Calu3 (cell line): ENCODE results near the gene APBA1. TPM values are rescaled to one million over a fixed set of nuclear protein-coding genes. Genes with fewer than 3 reads are reported as not detected.
A peak's percentile ranks its signal among the peaks of the same experiment; 100 is the strongest.

Source experiments
- BruUV-seq: library from RNA; stranded (reverse); fragments of 400-500 nt; replicated peaks from 2 replicates; lab custom pipeline; 2021; lab: Mats Ljungman, UMichigan
- CTCF ChIA-PET: fragments of 300-600 bp; sonication (Branson Sonifier 250); formaldehyde crosslinking; loops from one replicate; lab custom pipeline; 2022; ENCODE audit warnings: antibody characterized with exemption; lab: Charles Lee
- DNase-seq: peaks from one replicate; pipeline ENCODE4 v3.0.0; 2022
- H3K27ac Mint-ChIP-seq: one replicate; pipeline ENCODE4 v1.8.0; 2022; ENCODE audit warnings: mixed read lengths; ENCODE audit not compliant: unreplicated experiment
- H3K27me3 Mint-ChIP-seq: one replicate; pipeline ENCODE4 v1.8.0; 2022; ENCODE audit warnings: mixed read lengths; ENCODE audit not compliant: unreplicated experiment
- H3K36me3 Mint-ChIP-seq: one replicate; pipeline ENCODE4 v1.8.0; 2022; ENCODE audit warnings: mild to moderate bottlenecking, moderate library complexity, mixed read lengths; ENCODE audit not compliant: insufficient read depth, unreplicated experiment
- H3K4me1 Mint-ChIP-seq: one replicate; pipeline ENCODE4 v1.8.0; 2022; ENCODE audit warnings: mild to moderate bottlenecking, low read depth, mixed read lengths; ENCODE audit not compliant: unreplicated experiment
- H3K4me3 Mint-ChIP-seq: one replicate; pipeline ENCODE4 v1.8.0; 2022; ENCODE audit warnings: mild to moderate bottlenecking, low read depth, moderate library complexity, mixed read lengths; ENCODE audit not compliant: unreplicated experiment
- H3K9me3 Mint-ChIP-seq: one replicate; pipeline ENCODE4 v1.8.0; 2022; ENCODE audit warnings: low read depth, mixed read lengths; ENCODE audit not compliant: unreplicated experiment
- CTCF ChIP-seq: fragments of 200-600 bp; IDR thresholded peaks from one replicate; pipeline ENCODE4 v1.8.0; 2022; ENCODE audit warnings: antibody characterized with exemption; ENCODE audit not compliant: unreplicated experiment
- intact Hi-C: fragments of 100-400 bp; cut with micrococcal nuclease; formaldehyde crosslinking; loops from one replicate; pipeline ENCODE4 v1.10.0; 2022; ENCODE audit not compliant: unreplicated experiment
- total RNA-seq: library from RNA; stranded (reverse); gene quantifications from 2 replicates; pipeline ENCODE4 v1.2.3, GENCODE V29; 2022

Gene APBA1
- total RNA-seq, 1 experiment from 2014 or later, result 4.4 TPM

GRCh38 chr9:69472101-69472620 lies 200.0 kb downstream of the APBA1 start:
- H3K27ac Mint-ChIP-seq, result no peak overlapping the region
- intact Hi-C loops, result no loop called here
- H3K36me3 Mint-ChIP-seq, result peaks cover 6% of the 10 kb centered on the region
- CTCF ChIA-PET, result interaction anchor here (1.3 kb wide), 1 partner anchor 13 kb away, joined by 3 read pairs; no protein-coding TSS in a partner anchor
- H3K4me1 Mint-ChIP-seq, result peaks cover 26% of the 10 kb centered on the region
- H3K27me3 Mint-ChIP-seq, result no peaks in the 10 kb centered on the region
- no peak overlapping the region for H3K4me3 Mint-ChIP-seq
- TF ChIP-seq CTCF, result no peak
- no peaks in the 10 kb centered on the region for H3K9me3 Mint-ChIP-seq
- no peak for DNase-seq
- no TSS peak for BruUV-seq

- no peaks in the 10 kb centered on the region for H3K27me3 Mint-ChIP-seq
- CTCF ChIA-PET, result interaction anchor here (1.3 kb wide), 1 partner anchor 14 kb away, joined by 3 read pairs; no protein-coding TSS in a partner anchor
- no TSS peak for BruUV-seq
- no peak for TF ChIP-seq CTCF
- H3K27ac Mint-ChIP-seq, result peak overlapping the region; percentile 50
- H3K4me3 Mint-ChIP-seq, result no peak overlapping the region
- no peaks in the 10 kb centered on the region for H3K36me3 Mint-ChIP-seq
- H3K9me3 Mint-ChIP-seq, result no peaks in the 10 kb centered on the region
- H3K4me1 Mint-ChIP-seq, result peaks cover 26% of the 10 kb centered on the region
- DNase-seq, result no peak
- intact Hi-C loops, result no loop called here
These were observed 200.7 kb downstream of the APBA1 start for GRCh38 chr9:69471433-69471832.

- Mint-ChIP-seq H3K27me3 (no peaks in the 10 kb centered on the region), H3K27ac (no peak overlapping the region), H3K4me3 (no peak overlapping the region), H3K4me1 (peaks cover 19% of the 10 kb centered on the region), H3K36me3 (no peaks in the 10 kb centered on the region), H3K9me3 (no peaks in the 10 kb centered on the region)
- peak; percentile 19 for DNase-seq
- intact Hi-C loops, result no loop called here
- TF ChIP-seq CTCF, result no peak
- no TSS peak for BruUV-seq
- CTCF ChIA-PET, result no interaction called here
These were observed 201.8 kb downstream of the APBA1 start for GRCh38 chr9:69470186-69470977.

- intact Hi-C loops, result no loop called here
- no peak for TF ChIP-seq CTCF
- Mint-ChIP-seq H3K27ac (no peak overlapping the region), H3K36me3 (no peaks in the 10 kb centered on the region), H3K4me1 (peaks cover 19% of the 10 kb centered on the region), H3K4me3 (no peak overlapping the region), H3K9me3 (no peaks in the 10 kb centered on the region), H3K27me3 (no peaks in the 10 kb centered on the region)
- CTCF ChIA-PET, result no interaction called here
- BruUV-seq, result no TSS peak
- DNase-seq, result no peak
These were observed 203.0 kb downstream of the APBA1 start for GRCh38 chr9:69469136-69469535.
